ENCODE data around the gene RAB27A.
"Not testable (repeated sequence)": the region's sequence is repeated elsewhere in the genome, so short reads cannot be mapped to it uniquely, and the experiment has no call there.

The RAB27A gene

GRCh38 chr15:55289746-55290527, at the start of gene RAB27A:
Gene RAB27A (minus strand): TSS chr15:55289813. CDS start chr15:55234934, 54,879 bp downstream.
- DNase-seq (ENCODE audit: low spot score), result peak; percentile 86

DNA sequence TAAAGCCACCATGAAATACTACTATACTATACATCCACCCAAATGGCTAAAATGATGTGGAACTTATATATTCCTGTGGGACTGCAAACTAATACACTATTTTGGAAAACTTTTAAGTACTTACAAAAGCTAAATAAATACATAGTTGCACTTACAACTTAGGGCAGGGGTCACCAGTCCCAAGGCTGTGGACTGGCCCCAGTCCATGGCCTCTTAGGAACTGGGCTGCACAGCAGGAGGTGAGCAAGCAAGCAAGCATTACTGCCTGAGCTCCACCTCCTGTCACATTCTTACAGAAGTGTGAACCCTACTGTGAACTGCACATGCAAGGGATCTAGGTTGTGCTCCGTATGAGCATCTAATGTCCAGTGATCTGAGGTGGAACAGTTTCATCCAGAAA, 47.5 kb upstream of the RAB27A start:
- DNase-seq (ENCODE audit: low spot score), result no peak

DNA sequence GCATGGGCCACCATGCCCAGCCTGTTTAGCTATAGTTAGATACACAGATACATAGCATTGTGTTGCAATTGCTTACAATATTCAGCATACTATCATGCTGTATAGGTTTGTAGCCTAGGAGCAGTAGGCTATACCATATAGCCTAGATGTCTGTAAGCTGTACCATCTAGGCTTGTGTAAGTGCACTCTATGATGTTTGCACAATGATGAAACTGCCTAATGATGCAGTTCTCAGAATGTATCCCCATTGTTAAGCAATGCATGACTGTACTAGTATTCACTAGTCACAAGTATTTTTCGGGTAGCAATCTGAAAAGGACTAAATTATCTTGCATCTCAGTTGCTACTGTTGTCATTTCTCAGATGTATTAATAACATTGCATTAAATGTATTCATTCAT, 45.4 kb upstream of the RAB27A start:
- DNase-seq (ENCODE audit: low spot score), result no peak

GRCh38 chr15:55334371-55334770, 44.8 kb upstream of the RAB27A start:
- no peak for DNase-seq (ENCODE audit: low spot score)

DNA sequence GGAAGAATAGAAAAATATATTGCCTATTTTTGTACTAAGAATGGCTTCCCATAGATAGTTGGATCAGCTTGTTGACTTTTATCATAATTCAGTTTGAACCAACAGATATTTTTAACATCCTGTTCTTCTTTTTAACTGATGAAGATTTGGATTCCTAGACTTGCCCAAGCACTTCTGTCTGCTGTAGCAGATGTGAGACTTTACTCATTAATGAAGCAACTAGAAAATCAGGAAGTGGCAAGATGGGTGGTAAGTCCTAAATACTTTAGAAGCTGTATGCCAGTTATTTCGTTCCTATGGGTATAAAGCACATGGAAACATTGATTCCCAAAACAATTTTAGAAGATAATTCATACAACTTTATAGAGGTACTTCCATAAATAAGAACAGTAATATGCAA, 37.8 kb upstream of the RAB27A start:
- no peak for DNase-seq (ENCODE audit: low spot score)

DNA sequence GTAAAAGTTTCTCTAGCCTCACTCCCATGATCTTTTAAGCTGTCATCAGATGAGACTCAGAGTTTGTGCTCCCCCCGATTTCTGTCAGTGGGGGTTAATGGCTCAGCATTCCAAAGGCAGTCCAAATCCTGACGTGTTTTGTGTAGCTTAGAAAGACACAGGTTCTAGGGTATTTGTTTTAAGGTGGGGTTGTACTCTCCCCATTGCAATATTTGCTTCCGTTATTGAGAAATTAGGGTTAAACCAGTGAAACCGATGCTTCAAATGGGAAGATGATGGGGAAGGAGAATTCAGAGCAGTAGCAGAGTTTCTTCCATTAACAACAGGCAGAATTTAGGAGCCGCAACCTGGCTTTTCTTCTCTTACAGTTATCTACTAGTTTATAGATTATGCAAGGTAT, 32.9 kb upstream of the RAB27A start:
- no peak for DNase-seq (ENCODE audit: low spot score)

GRCh38 chr15:55320963-55321362, 31.4 kb upstream of the RAB27A start:
- no peak for DNase-seq (ENCODE audit: low spot score)

- DNase-seq (ENCODE audit: low spot score), result no peak
Measured at GRCh38 chr15:55320238-55320550, 30.6 kb upstream of the RAB27A start.

DNA sequence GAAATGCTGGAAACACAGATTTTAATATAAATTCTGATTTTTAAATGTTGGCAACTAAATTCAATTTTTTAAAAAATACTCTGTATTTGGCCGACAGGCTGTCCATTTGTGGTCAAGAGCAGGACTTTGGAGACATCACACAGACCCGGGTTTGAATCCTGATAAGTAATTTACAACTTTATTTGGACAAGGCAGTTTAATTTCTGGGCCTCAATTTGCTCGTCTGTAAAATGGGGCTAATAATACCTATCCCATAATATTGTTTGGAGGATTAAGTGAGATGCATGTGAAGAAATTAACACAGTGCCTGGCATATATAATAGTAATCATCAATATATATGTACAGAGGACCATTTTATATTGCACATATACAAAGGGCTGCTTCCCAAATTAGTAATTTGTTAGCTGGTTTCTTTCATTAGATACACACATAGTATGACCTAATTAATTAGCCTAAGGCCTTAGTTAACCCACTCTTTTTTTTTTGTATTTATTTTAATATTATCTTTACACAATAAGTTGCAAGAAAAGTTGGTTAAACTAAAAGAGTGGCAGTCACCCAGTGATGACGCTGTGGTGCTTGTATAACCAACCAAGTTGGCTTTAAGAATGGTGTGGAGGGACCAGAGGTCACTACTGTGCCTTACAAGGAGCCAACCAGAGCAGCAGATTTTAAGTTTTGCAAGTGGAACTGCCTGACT, 30.1 kb upstream of the RAB27A start:
- no peak for DNase-seq (ENCODE audit: low spot score)

- peak; percentile 84 for DNase-seq (ENCODE audit: low spot score)
Measured at GRCh38 chr15:55318588-55319494, 29.2 kb upstream of the RAB27A start, which contains the start of the genes PIGB and PIGBOS1. Gene PIGB (plus strand): TSS chr15:55319222. CDS start chr15:55319251, 29 bp downstream. Gene PIGBOS1 (minus strand): TSS chr15:55319123. CDS start chr15:55317792, 1,331 bp downstream.

- not testable (repeated sequence) for DNase-seq (ENCODE audit: low spot score)
Measured at GRCh38 chr15:55302801-55303200, 13.2 kb upstream of the RAB27A start.

DNA sequence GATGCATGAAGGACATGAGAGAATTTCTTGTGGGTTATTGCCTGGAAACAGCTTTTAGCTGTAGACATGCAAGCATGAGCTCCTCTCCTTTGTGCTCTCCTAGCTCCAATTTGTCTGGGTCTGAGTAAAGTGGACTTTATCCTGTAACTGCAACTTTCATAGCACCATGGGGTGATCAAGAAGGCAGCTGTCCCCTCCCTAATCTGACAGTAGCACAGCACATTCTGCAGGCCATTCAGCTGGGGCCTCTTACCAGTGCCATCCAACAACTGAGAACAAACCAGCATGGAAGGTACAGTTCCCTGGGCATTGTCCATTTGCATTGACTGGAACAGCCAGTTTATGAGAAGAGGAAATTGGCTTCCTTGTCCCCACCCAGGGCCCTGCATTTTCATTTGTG, 7.7 kb upstream of the RAB27A start:
- DNase-seq (ENCODE audit: low spot score), result no peak

GRCh38 chr15:55290528-55291057, 980 bp upstream of the RAB27A start:
- peak; percentile 83 for DNase-seq (ENCODE audit: low spot score)

- peak; percentile 54 for DNase-seq (ENCODE audit: low spot score)
Measured at GRCh38 chr15:55289011-55289745, 435 bp downstream of the RAB27A start.

GRCh38 chr15:55288006-55288717, 1.5 kb downstream of the RAB27A start:
- DNase-seq (ENCODE audit: low spot score), result no peak

GRCh38 chr15:55286442-55287189, 3.0 kb downstream of the RAB27A start:
- not testable (repeated sequence) for DNase-seq (ENCODE audit: low spot score)

- DNase-seq (ENCODE audit: low spot score), result no peak
Measured at GRCh38 chr15:55284426-55284825, 5.2 kb downstream of the RAB27A start.

DNA sequence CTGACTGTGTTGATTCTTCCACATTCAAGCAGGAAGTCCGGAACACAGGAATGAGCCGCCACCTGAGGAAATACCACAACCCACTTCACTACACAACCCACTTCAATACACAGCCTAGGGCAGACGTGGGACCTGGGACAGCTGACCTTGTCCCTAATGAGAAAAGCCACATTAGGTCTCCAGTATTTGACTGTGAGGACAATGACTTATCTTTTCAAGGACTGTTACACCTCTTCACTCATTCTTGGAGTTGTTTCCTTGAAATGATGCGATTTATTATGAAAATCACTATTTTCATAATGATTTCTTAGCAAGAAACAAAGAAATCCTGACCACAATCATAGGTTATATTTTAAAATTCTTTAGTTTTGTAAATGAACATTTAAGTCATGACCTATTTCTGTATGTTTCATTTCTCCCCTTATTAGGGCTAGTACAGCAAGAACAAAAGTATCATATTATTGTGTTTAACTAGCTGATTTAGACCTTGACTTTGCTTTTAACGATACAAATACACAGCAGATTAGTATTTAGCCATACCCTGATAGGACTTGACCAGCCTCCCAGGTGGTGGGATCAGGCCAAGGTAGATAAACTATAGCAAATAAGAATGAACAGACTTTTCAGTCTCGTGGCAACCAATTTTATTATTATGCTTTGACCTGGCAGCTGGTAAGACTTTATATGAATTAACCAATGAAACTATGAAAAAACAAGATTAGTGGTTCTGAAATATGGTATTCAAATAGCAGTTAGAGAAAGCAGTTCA, 6.0 kb downstream of the RAB27A start:
- DNase-seq (ENCODE audit: low spot score), result no peak

GRCh38 chr15:55282284-55282833, 7.3 kb downstream of the RAB27A start:
- DNase-seq (ENCODE audit: low spot score), result no peak

All from iPS-NIHi11 (cell line).